Panc1 (cell line): ENCODE data around the gene RBBP7.

ENCODE experiments used
- TCF7L2 ChIP-seq: IDR thresholded peaks from 2 replicates; pipeline ENCODE4 v1.6.1; 2011; ENCODE audit warnings: mild to moderate bottlenecking, low read depth, low read length, inconsistent platforms
- TF ChIP-seq, protein P1 (sequence below): fragments of 450-650 bp; IDR thresholded peaks from 2 replicates; pipeline ENCODE4 v1.5.1; 2017; ENCODE audit warnings: mild to moderate bottlenecking

DNA sequence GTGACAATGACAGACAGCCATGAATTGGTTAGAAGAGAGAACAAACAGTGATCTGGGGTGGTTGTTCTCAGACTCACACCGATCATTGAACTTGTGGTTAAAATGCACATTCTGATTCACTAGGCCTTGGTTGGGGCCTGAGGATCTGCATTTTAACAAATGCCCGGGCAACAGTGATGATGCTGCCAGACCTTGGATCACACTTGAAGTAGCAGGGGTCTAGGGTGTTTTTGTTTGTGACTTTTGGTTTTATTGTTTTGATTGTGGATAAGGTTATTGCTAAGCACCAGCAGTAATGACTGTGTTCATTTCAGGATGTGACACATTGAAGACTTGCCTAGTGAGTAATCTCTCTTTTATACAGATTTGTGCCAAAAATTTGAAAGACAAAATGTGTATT, 47.4 kb downstream of the RBBP7 start:
- TF ChIP-seq, protein P1, sequence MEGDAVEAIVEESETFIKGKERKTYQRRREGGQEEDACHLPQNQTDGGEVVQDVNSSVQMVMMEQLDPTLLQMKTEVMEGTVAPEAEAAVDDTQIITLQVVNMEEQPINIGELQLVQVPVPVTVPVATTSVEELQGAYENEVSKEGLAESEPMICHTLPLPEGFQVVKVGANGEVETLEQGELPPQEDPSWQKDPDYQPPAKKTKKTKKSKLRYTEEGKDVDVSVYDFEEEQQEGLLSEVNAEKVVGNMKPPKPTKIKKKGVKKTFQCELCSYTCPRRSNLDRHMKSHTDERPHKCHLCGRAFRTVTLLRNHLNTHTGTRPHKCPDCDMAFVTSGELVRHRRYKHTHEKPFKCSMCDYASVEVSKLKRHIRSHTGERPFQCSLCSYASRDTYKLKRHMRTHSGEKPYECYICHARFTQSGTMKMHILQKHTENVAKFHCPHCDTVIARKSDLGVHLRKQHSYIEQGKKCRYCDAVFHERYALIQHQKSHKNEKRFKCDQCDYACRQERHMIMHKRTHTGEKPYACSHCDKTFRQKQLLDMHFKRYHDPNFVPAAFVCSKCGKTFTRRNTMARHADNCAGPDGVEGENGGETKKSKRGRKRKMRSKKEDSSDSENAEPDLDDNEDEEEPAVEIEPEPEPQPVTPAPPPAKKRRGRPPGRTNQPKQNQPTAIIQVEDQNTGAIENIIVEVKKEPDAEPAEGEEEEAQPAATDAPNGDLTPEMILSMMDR, result no peak
- TF ChIP-seq TCF7L2, result no peak
